GM21447 (cell line): ENCODE measurements around the gene PTPRE.

Source experiments
- ATAC-seq: cut with Tn5 transposase; IDR thresholded peaks from one replicate; pipeline ENCODE4 v1.9.1; 2021; ENCODE audit not compliant: unreplicated experiment

The PTPRE gene

GRCh38 chr10:128022261-128023196 is 115.6 kb downstream of the PTPRE start:
- ATAC-seq: no peak

GRCh38 chr10:128024426-128024825 is 117.5 kb downstream of the PTPRE start:
- ATAC-seq: no peak

GRCh38 chr10:128025437-128025836 is 118.5 kb downstream of the PTPRE start:
- ATAC-seq: no peak

GRCh38 chr10:128025951-128026350 is 119.0 kb downstream of the PTPRE start:
- ATAC-seq: no peak

GRCh38 chr10:128026615-128027300 is 119.9 kb downstream of the PTPRE start:
- ATAC-seq: no peak

- ATAC-seq: no peak
These were observed 120.4 kb downstream of the PTPRE start for GRCh38 chr10:128027306-128027705.

GRCh38 chr10:128027822-128028507 is 121.1 kb downstream of the PTPRE start:
- ATAC-seq: no peak

- ATAC-seq: no peak
These were observed 121.8 kb downstream of the PTPRE start for GRCh38 chr10:128028508-128029289.

GRCh38 chr10:128029290-128029651 is 122.4 kb downstream of the PTPRE start:
- no peak for ATAC-seq

- ATAC-seq: no peak
These were observed 122.9 kb downstream of the PTPRE start for GRCh38 chr10:128029731-128030369.

- ATAC-seq: no peak
These were observed 123.7 kb downstream of the PTPRE start for GRCh38 chr10:128030498-128031072.

- no peak for ATAC-seq
These were observed 124.3 kb downstream of the PTPRE start for GRCh38 chr10:128031216-128031615.

GRCh38 chr10:128032466-128032865 is 125.6 kb downstream of the PTPRE start:
- ATAC-seq: no peak

GRCh38 chr10:128035557-128035973 is 128.7 kb downstream of the PTPRE start:
- no peak for ATAC-seq

- no peak for ATAC-seq
These were observed 129.2 kb downstream of the PTPRE start for GRCh38 chr10:128036011-128036615.

- ATAC-seq: no peak
These were observed 130.0 kb downstream of the PTPRE start for GRCh38 chr10:128036746-128037543.

GRCh38 chr10:128040096-128040495 is 133.2 kb downstream of the PTPRE start:
- no peak for ATAC-seq

GRCh38 chr10:128040681-128041080 is 133.8 kb downstream of the PTPRE start:
- ATAC-seq: no peak

GRCh38 chr10:128042131-128042610 is 135.3 kb downstream of the PTPRE start:
- no peak for ATAC-seq
